Chondrocyte (in vitro differentiated cells): Measurements from ENCODE around the gene LRIG3. TPM values are rescaled to one million over a fixed set of nuclear protein-coding genes. Genes with fewer than 3 reads are reported as not detected.

ENCODE experiments used
- DNase-seq: peaks from one replicate; pipeline ENCODE4 v3.0.0; 2021; ENCODE audit warnings: mixed read lengths, low spot score
- H3K27ac Mint-ChIP-seq: one replicate; pipeline ENCODE4 v1.8.0; 2021; ENCODE audit warnings: mild to moderate bottlenecking, moderate library complexity, mixed read lengths; ENCODE audit not compliant: unreplicated experiment
- H3K27me3 Mint-ChIP-seq: 2 replicates; pipeline ENCODE4 v1.8.0; 2021; ENCODE audit warnings: low read depth, mixed read lengths
- H3K36me3 Mint-ChIP-seq: 2 replicates; pipeline ENCODE4 v1.8.0; 2021; ENCODE audit warnings: low read depth, mixed read lengths
- H3K4me1 Mint-ChIP-seq: 2 replicates; pipeline ENCODE4 v1.8.0; 2021; ENCODE audit warnings: low read depth, mild to moderate bottlenecking, mixed read lengths
- H3K4me3 Mint-ChIP-seq: one replicate; pipeline ENCODE4 v1.8.0; 2021; ENCODE audit warnings: mild to moderate bottlenecking, moderate library complexity, mixed read lengths; ENCODE audit not compliant: unreplicated experiment
- H3K9me3 Mint-ChIP-seq: 2 replicates; pipeline ENCODE4 v1.8.0; 2021; ENCODE audit warnings: low read depth, mixed read lengths
- total RNA-seq: library from RNA; stranded (reverse); gene quantifications from 3 replicates; pipeline ENCODE4 v1.2.1, GENCODE V29; 2021
- TF ChIP-seq, protein P1 (sequence below): fragments of 200-600 bp; sonication (generic); IDR thresholded peaks from 2 replicates; pipeline ENCODE4 v1.5.0; 2021; ENCODE audit warnings: antibody characterized with exemption, mild to moderate bottlenecking, moderate library complexity

The LRIG3 gene
- total RNA-seq, 1 donor from 2014 or later, result 85.8 TPM

DNA sequence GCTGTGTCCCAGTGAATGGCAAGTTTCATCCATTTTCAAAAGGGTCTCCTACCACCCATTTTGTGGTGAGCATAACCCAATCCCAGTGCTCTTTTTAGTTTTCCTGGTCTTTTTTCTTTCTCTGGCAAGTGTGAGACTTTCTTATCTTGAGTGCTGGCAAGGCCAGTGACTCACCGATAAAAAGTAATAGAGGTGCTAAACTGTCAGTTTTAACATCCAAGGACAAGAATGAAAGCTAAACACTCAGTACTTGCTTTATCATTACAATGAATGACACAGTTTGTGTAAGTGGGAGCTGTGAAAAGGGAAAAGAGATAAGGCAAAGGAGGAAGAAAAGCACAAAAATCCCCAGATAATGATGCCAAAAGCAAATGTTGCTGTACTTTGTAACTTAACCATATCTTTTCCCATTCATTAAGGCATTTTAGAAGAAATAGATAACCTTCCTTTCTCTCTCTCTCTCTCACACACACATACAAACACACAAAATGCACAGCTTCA lies 4.9 kb upstream of the LRIG3 start:
- Mint-ChIP-seq H3K27me3 (no peaks in the 10 kb centered on the region), H3K4me1 (peaks cover 50% of the 10 kb centered on the region), H3K27ac (peak overlapping the region; percentile 6), H3K4me3 (no peak overlapping the region), H3K9me3 (no peaks in the 10 kb centered on the region), H3K36me3 (no peaks in the 10 kb centered on the region)
- TF ChIP-seq, protein P1, sequence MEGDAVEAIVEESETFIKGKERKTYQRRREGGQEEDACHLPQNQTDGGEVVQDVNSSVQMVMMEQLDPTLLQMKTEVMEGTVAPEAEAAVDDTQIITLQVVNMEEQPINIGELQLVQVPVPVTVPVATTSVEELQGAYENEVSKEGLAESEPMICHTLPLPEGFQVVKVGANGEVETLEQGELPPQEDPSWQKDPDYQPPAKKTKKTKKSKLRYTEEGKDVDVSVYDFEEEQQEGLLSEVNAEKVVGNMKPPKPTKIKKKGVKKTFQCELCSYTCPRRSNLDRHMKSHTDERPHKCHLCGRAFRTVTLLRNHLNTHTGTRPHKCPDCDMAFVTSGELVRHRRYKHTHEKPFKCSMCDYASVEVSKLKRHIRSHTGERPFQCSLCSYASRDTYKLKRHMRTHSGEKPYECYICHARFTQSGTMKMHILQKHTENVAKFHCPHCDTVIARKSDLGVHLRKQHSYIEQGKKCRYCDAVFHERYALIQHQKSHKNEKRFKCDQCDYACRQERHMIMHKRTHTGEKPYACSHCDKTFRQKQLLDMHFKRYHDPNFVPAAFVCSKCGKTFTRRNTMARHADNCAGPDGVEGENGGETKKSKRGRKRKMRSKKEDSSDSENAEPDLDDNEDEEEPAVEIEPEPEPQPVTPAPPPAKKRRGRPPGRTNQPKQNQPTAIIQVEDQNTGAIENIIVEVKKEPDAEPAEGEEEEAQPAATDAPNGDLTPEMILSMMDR, result no peak
- no peak for DNase-seq

DNA sequence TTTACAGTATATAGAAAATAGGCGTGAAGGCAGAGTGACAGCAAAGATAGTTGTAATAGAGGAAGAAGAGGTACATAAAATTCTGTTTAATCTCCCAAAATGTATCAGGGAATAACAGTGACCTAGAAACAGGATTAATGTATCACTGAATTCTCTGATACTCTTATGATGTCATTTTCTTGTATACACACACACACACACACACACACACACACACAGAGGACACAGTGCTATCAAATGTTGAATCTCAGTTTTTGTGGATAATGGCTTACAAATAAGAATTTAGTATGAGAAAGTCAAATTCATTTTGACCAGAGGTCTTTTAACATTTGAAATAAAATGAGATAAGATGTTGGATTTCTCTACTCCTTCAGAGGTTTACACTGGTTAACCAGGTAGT lies 4.3 kb upstream of the LRIG3 start:
- no peak overlapping the region for H3K4me3 Mint-ChIP-seq
- H3K36me3 Mint-ChIP-seq, result no peaks in the 10 kb centered on the region
- H3K27me3 Mint-ChIP-seq, result no peaks in the 10 kb centered on the region
- TF ChIP-seq, protein P1, result no peak
- no peak for DNase-seq
- H3K4me1 Mint-ChIP-seq, result peaks cover 50% of the 10 kb centered on the region
- H3K9me3 Mint-ChIP-seq, result no peaks in the 10 kb centered on the region
- H3K27ac Mint-ChIP-seq, result no peak overlapping the region

DNA sequence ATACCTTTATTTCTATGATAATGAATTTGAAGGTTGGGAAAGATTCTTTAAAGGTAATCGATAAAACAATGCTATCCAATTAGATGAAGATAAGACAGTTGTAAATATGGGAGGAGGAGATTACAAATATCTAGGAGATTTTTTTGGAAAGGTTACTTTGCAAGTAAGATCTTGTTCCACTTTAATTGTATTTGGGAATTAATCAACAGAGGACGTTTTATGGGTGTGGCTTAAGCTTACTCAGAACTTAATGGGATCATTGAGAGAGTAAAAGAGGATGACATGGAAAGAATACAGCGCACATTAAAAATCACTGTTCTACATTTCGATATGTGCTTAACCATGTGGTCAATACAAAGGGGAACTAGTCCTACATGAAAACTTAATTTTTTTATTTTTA lies 3.5 kb upstream of the LRIG3 start:
- TF ChIP-seq, protein P1, result no peak
- Mint-ChIP-seq H3K36me3 (peaks cover 4% of the 10 kb centered on the region), H3K27me3 (no peaks in the 10 kb centered on the region), H3K9me3 (no peaks in the 10 kb centered on the region), H3K4me3 (no peak overlapping the region), H3K4me1 (peaks cover 50% of the 10 kb centered on the region), H3K27ac (no peak overlapping the region)
- DNase-seq, result no peak

DNA sequence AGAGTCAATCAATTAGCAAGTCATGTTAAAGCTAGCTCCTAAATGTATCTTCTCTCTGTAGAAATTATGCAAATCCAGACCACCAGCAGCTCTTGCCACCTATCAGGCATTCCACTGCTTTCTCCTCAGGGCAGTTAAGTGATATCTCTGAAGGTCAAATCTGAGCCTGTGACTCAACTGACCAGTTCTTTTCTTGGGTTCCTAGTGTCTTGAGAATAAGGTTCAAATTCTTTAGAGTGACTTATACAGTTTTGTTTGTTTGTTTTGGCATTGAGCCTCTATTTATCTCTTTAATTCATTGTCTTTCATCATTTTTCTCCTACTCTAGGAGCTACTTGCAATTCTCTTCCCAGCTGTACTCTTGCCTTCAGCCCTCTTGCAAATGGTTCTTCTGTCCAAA lies 2.5 kb upstream of the LRIG3 start:
- Mint-ChIP-seq H3K4me3 (no peak overlapping the region), H3K27me3 (no peaks in the 10 kb centered on the region), H3K36me3 (peaks cover 12% of the 10 kb centered on the region), H3K4me1 (peaks cover 50% of the 10 kb centered on the region), H3K9me3 (no peaks in the 10 kb centered on the region), H3K27ac (no peak overlapping the region)
- DNase-seq, result no peak
- TF ChIP-seq, protein P1, result no peak

DNA sequence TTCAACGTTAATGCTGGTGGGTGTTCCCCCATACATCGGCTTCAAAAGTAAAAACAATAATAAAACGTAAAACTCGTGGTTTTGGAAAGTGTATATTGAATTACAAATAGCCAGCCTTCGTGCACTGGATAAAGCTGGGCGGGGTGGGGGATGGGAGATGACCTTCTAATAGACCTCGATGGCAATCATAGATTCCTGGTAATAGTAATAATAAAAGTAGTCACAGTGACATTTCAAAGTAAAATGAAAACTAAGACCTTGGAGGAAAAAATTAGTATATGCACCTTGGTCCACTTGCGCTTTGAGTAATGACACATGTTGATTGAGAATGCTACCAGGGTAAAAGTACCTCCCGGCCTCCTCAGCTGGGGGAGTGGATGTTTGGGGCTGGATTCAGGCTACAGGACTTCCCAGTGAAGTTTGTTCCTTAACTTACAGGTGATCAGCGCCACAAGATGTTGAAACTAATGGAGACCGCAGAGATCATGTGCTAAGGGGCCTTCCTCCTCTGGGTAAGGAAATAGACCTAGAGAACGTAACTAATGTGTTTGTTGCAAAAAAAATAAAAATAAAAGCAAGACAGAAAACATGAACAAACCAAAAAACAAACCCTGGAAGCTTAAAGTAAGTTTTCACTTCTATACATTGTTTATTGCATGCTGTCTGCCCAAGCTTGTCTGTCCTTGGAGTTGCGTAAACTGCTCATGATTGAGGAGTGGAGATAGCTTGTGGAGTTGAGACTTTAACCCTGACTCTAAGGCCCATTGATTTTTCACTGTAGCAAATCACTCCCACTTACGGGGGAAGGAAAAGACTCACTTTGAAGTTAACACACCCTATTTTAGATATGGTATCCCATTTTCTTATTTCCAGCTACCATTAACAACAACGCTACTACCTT lies 907 bp upstream of the LRIG3 start:
- H3K27ac Mint-ChIP-seq, result peak overlapping the region; percentile 98
- H3K36me3 Mint-ChIP-seq, result peaks cover 14% of the 10 kb centered on the region
- no peaks in the 10 kb centered on the region for H3K27me3 Mint-ChIP-seq
- no peak for DNase-seq
- H3K9me3 Mint-ChIP-seq, result no peaks in the 10 kb centered on the region
- peak overlapping the region; percentile 92 for H3K4me3 Mint-ChIP-seq
- H3K4me1 Mint-ChIP-seq, result peaks cover 45% of the 10 kb centered on the region
- TF ChIP-seq, protein P1, result no peak
